CD4-positive, alpha-beta T cell treated with Interleukin-15 for 4 hours (primary cell): Measurements from ENCODE around the gene CPLANE2.

Source experiments
- DNase-seq: peaks from one replicate; pipeline ENCODE4 v3.0.0-alpha.2; 2020; ENCODE audit warnings: low spot score

Gene CPLANE2

DNA sequence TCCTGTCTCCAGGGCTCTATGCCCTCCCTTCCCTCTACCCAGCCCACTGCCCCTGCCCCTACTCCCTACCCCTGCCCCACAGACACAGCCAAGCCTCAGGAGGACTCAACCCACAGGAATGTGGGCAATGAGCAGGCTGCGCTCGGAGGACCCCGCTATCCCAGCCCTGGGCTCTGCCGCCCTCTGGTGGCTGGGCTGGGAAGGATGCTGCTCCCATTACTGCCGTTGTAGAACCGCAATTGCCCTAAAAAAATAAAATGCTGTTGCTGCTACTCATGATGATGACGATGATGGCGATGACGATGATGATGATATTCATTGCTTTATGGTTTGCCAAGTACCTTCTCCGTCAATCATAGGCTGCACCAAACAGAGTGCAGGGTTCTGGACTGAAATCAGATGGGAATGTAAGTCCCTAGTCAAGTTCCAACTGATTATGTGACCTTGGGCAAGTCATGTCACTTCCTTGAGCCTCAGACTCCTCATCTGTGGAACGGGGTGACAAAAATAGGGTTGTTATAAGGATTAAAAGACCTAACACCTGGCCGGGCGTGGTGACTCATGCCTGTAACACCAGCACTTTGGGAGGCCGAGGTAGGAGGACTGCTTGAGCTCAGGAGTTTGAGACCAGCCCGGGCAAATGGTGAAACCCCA lies 49.1 kb downstream of the CPLANE2 start:
- peak; percentile 78 for DNase-seq

DNA sequence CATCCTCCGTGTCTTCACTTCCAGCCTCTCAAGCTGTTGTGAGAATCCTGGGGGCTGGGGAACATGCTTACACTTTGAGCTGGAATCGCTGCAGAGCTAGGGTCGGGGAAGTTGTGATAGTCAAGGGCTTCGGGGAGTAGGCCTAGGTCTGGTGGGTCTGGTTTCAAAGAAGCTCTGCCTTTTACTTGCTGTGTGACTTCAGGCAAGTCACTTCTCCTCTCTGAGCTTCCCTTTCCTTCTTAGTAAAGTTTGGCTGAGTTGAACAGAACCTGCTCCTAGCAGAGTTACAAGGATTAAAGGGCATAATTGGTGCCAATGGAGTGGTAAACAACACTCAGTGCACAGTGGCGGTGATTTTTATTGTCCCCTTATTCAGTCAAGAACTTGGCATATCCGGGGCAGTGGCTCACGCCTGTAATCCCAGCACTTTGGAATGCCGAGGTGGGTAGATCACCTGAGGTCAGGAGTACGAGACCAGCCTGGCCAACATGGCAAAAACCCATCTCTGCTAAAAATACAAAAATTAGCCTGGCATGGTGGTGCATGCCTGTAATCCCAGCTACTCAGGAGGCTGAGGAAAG lies 50.2 kb downstream of the CPLANE2 start:
- DNase-seq, result no peak

DNA sequence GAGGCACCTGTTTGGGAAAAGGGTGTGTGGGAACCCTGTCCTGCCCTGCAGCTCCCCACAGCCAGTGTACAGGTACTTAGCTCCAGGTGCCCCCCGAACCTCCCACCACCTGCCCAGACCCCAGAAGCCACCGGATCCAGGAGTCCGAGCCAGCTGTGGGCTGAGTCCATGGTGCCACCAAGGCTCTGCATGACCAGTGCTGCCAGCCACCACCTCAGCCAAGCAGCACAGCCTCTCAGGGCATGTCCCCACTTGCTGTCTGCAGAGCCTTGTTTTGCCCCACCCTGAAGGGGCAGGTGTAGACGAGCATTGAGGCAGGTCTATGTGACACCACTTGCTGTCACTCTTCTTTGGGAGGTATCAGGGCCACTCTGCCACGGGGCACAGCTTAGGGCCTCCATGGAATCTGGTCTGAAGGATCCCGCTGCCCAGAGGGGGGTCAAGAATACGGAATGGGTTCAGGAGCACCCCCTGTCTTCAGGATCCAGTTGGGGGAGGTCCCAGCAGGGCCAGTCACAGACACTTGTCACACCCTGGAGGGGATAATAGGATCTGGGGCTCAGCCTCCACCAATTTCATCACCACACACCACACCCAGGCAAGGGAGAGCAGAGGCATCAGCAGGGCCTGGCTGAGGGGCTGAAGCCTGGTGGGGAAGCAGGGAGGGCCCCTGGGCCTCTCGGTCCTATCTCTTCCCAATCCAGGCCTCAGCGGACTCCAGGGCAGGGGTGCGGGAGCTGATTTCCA lies 52.3 kb downstream of the CPLANE2 start:
- DNase-seq, result no peak

DNA sequence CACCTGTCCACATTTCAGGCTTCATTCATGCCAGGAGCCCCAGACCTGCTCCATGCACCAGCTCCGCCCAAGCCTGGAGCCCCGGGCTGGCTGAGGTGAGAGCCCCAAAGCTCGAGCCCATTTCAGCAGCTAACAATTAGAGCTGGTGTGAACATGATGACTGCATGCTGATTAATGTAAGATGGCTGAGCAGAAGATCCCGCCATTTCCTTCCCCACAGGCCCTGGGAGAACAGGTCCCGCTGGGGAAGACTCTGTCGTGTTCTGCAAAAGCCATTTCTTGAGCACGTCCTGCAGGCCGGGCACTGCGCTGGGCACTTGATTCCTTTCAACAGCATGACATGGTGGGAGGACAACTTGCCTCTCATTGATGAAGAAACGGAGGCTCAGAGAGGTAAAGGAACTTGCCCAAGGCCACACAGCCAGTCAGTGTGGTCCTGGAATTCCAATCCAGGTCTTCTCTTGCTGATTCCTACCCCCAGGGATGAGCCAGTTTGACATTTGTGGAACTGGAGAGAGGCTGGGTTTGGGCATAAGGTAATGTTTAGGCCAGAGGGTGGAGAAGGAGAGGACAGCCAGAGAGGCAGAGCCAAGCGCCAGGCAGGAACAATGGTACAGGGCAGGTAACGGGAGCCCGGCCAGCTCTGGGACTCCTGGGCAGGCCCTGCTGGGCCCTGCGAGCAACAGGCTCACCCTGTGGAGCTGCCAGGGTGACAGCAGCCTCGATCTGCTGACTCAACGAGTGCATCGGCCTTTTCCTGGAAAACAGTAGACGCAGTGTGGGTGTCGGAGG lies 53.0 kb downstream of the CPLANE2 start:
- no peak for DNase-seq

DNA sequence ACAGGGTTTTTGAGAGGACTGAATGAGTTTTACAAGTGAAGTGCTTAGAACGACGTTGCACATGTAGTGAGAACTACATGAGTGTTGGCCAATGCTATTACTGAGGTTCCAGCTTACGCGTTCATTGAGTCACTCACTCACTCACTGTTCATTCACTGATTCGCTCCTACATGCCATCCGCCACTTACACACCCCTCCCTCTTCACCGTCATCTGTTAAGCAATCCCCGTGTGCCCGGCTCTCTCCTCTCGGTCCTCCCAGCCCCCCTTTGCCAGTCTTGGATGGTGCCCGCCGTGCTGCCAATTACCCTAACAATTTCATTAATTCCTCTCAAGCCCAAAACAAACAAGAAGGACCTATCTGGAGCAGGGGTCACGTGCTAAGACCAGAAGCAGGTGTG lies 53.8 kb downstream of the CPLANE2 start:
- no peak for DNase-seq

DNA sequence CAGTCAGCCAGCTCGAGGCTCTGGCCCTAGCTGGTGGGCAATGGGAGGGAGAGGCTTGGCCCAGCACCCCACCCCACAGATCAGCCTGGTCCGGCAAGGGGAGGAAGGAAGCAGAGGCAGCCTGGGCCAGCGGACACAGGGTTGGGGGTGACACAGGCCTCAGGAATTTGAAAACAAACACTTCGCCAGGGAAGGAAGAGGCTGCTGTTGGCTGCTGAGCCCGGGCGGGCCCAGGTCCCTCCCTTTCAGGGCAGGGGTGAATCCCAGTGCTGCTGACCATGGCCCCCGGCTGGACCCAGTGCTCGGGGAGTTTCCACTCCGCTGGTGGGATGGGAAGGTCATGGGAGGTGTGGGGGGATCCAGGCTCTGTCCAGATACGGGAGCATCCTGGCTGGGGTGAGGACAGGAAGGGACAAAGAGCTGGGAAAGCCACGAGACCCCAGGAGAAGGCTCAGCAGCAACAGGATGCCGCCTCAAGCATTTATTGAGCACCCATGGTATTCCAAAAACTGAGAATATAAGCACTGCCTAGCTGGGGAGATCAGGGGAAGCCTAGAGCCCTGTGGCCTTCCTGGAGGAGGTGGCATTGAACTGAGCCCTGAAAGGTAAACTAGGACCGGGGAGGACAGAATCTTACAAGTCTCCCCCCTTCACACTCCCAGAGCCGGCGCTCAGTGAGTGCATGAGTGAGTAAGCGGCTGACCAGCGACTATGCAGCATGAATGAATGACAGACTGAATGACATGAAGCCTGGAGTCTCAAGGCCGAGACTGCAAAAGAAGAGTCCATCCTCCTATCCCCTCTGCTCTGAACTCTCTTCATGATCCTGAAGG lies 54.9 kb downstream of the CPLANE2 start:
- DNase-seq, result no peak
